Keratinocyte (primary cell): ENCODE data around the gene RNF123. TPM values are rescaled to one million over a fixed set of nuclear protein-coding genes. Genes with fewer than 3 reads are reported as not detected.

Experiments used
- DNase-seq: peaks from one replicate; pipeline ENCODE4 v3.0.0-alpha.2; 2011; ENCODE audit warnings: low read depth, missing footprints, low spot score
- FAIRE-seq: peaks from 2 replicates; lab custom pipeline; 2011; peaks lifted over from hg19 to GRCh38; lab: Jason Lieb, UNC
- H2AFZ ChIP-seq: 2 replicates; pipeline ENCODE4 v1.6.0; 2012; ENCODE audit warnings: low read length, control low read depth, inconsistent platforms; ENCODE audit not compliant: control insufficient read depth
- H3K27ac ChIP-seq: 2 replicates; pipeline ENCODE4 v1.5.1; 2011; ENCODE audit warnings: low read length; ENCODE audit not compliant: control insufficient read depth, insufficient read depth
- H3K27me3 ChIP-seq: 3 replicates; pipeline ENCODE4 v1.6.0; 2011; ENCODE audit warnings: low read length; ENCODE audit not compliant: control insufficient read depth, insufficient read depth; ENCODE audit errors: extremely low read depth
- H3K36me3 ChIP-seq, 2 experiments: 2 replicates in 1 of 2; 3 replicates in 1 of 2; pipeline ENCODE4 v1.5.1; 2011; ENCODE audit warnings: low read length in 2 of 2, mild to moderate bottlenecking in 1 of 2; ENCODE audit not compliant: control insufficient read depth in 2 of 2, insufficient read depth in 2 of 2; ENCODE audit errors: extremely low read depth in 1 of 2
- H3K4me1 ChIP-seq: 3 replicates; pipeline ENCODE4 v1.5.1; 2011; ENCODE audit warnings: low read length; ENCODE audit not compliant: control insufficient read depth, insufficient read depth; ENCODE audit errors: extremely low read depth
- H3K4me2 ChIP-seq: 3 replicates; pipeline ENCODE4 v1.6.0; 2011; ENCODE audit warnings: low read depth, low read length; ENCODE audit not compliant: control insufficient read depth, insufficient read depth; ENCODE audit errors: extremely low read depth
- H3K4me3 ChIP-seq, 3 experiments: fragments of 200-600 bp in 1 of 3; sonication (generic) in 1 of 3; 2 replicates in 2 of 3; 3 replicates in 1 of 3; pipeline ENCODE4 v1.5.1; 2011 to 2016; ENCODE audit warnings: low read length in 3 of 3, mild to moderate bottlenecking in 3 of 3, control low read depth in 2 of 3, inconsistent platforms in 1 of 3, low read depth in 1 of 3, mixed read lengths in 1 of 3, mixed run types in 1 of 3, moderate library complexity in 1 of 3; ENCODE audit not compliant: control insufficient read depth in 2 of 3, insufficient read depth in 2 of 3; ENCODE audit errors: extremely low read depth in 1 of 3
- H3K79me2 ChIP-seq: 2 replicates; pipeline ENCODE4 v1.6.0; 2012; ENCODE audit warnings: low read length; ENCODE audit not compliant: control insufficient read depth, insufficient read depth
- H3K9ac ChIP-seq: 3 replicates; pipeline ENCODE4 v1.6.0; 2011; ENCODE audit warnings: low read length; ENCODE audit not compliant: control insufficient read depth, insufficient read depth; ENCODE audit errors: extremely low read depth
- H3K9me1 ChIP-seq: 3 replicates; pipeline ENCODE4 v1.6.0; 2011; ENCODE audit warnings: low read length; ENCODE audit not compliant: control insufficient read depth, insufficient read depth; ENCODE audit errors: extremely low read depth
- H3K9me3 ChIP-seq: 2 replicates; pipeline ENCODE4 v1.5.1; 2012; ENCODE audit warnings: low read depth, low read length; ENCODE audit not compliant: control insufficient read depth
- H4K20me1 ChIP-seq: 3 replicates; pipeline ENCODE4 v1.6.0; 2011; ENCODE audit warnings: low read length; ENCODE audit not compliant: control insufficient read depth, insufficient read depth; ENCODE audit errors: extremely low read depth
- EZH2 ChIP-seq: IDR thresholded peaks from one replicate; pipeline ENCODE4 v1.6.1; 2012; ENCODE audit warnings: inconsistent platforms, mild to moderate bottlenecking, low read length, moderate library complexity
- dilution Hi-C: fragments of 300-500 bp; cut with MboI; formaldehyde crosslinking; loops from one replicate; pipeline ENCODE4 v1.7.0; 2020; ENCODE audit warnings: low sequenced_read_pairs; ENCODE audit not compliant: extremely low pct_ligation_motif_present
- polyA plus RNA-seq, 5 experiments: library from polyadenylated mRNA; depleted of rRNA in 3 of 5; stranded (reverse) in 3 of 5; stranded (forward) in 1 of 5; unstranded in 1 of 5; fragments of >200 nt; gene quantifications; 1 replicate in 1 of 5; 2 replicates in 3 of 5; 3 replicates in 1 of 5; pipeline versions ENCODE4 v1.2.1 to v1.2.3, GENCODE V29; 2011 to 2012; ENCODE audit warnings: missing spikeins in 2 of 5, low read depth in 1 of 5, low replicate concordance in 1 of 5
- TF ChIP-seq, protein P1 (sequence below), 3 experiments: IDR thresholded peaks in 1 of 3; conservative IDR thresholded peaks in 1 of 3; optimal IDR thresholded peaks in 1 of 3; 2 replicates in 2 of 3; 3 replicates in 1 of 3; pipeline versions ENCODE3 to v1.5.1; 2011; ENCODE audit warnings: low read length in 3 of 3, mild to moderate bottlenecking in 3 of 3, moderate library complexity in 2 of 3, control low read depth in 1 of 3, inconsistent platforms in 1 of 3; ENCODE audit not compliant: insufficient read depth in 2 of 3; ENCODE audit errors: extremely low read depth in 1 of 3

The RNF123 gene
- polyA plus RNA-seq, 1 donor (not counting 4 experiments of a cell fraction or from before 2014, with no cell fraction given): 18.1 TPM

GRCh38 chr3:49712166-49712565 lies 22.8 kb downstream of the RNF123 start:
- FAIRE-seq (no peak), DNase-seq (no peak)
- Histone ChIP-seq H3K9me1 (no peaks in the 10 kb centered on the region), H3K27ac (no peak overlapping the region), H4K20me1 (no peaks in the 10 kb centered on the region), H3K9me3 (no peaks in the 10 kb centered on the region), H3K4me1 (peaks cover 7% of the 10 kb centered on the region), H3K9ac (no peak overlapping the region), H3K79me2 (no peaks in the 10 kb centered on the region), H3K27me3 (no peaks in the 10 kb centered on the region), H2AFZ (no peak overlapping the region), H3K36me3 (peaks cover 0 to 19% of the 10 kb centered on the region in 2 experiments), H3K4me2 (no peak overlapping the region), H3K4me3 (no peak overlapping the region)
- TF ChIP-seq, protein P1, sequence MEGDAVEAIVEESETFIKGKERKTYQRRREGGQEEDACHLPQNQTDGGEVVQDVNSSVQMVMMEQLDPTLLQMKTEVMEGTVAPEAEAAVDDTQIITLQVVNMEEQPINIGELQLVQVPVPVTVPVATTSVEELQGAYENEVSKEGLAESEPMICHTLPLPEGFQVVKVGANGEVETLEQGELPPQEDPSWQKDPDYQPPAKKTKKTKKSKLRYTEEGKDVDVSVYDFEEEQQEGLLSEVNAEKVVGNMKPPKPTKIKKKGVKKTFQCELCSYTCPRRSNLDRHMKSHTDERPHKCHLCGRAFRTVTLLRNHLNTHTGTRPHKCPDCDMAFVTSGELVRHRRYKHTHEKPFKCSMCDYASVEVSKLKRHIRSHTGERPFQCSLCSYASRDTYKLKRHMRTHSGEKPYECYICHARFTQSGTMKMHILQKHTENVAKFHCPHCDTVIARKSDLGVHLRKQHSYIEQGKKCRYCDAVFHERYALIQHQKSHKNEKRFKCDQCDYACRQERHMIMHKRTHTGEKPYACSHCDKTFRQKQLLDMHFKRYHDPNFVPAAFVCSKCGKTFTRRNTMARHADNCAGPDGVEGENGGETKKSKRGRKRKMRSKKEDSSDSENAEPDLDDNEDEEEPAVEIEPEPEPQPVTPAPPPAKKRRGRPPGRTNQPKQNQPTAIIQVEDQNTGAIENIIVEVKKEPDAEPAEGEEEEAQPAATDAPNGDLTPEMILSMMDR (optimal IDR thresholded peaks at IDR 0.05 in 1 of 3, IDR thresholded peaks at IDR 0.05 in 1 of 3, conservative IDR thresholded peaks at IDR 0.05 in 1 of 3; ENCODE audit: extremely low read depth in 1 of 3, insufficient read depth in 2 of 3, low read length in 3 of 3): no peak
- no peak for TF ChIP-seq EZH2
- dilution Hi-C loops: no loop called here

- no peaks in the 10 kb centered on the region for H3K9me3 ChIP-seq
- peaks cover 3% of the 10 kb centered on the region for H3K4me1 ChIP-seq
- no peaks in the 10 kb centered on the region for H3K9me1 ChIP-seq
- H3K9ac ChIP-seq: no peak overlapping the region
- no peaks in the 10 kb centered on the region for H3K27me3 ChIP-seq
- no peak overlapping the region for H3K27ac ChIP-seq
- no peak for DNase-seq
- no peaks in the 10 kb centered on the region for H3K79me2 ChIP-seq
- no peak overlapping the region for H2AFZ ChIP-seq
- no peak overlapping the region for H3K4me2 ChIP-seq
- FAIRE-seq: no peak
- dilution Hi-C loops: no loop called here
- H4K20me1 ChIP-seq: no peaks in the 10 kb centered on the region
- TF ChIP-seq EZH2: no peak
- TF ChIP-seq, protein P1 (optimal IDR thresholded peaks at IDR 0.05 in 1 of 3, IDR thresholded peaks at IDR 0.05 in 1 of 3, conservative IDR thresholded peaks at IDR 0.05 in 1 of 3; ENCODE audit: extremely low read depth in 1 of 3, insufficient read depth in 2 of 3, low read length in 3 of 3): no peak
- peaks cover 0 to 19% of the 10 kb centered on the region in 2 experiments for H3K36me3 ChIP-seq
- H3K4me3 ChIP-seq: no peak overlapping the region
Observed at GRCh38 chr3:49712631-49713317, 23.4 kb downstream of the RNF123 start.
